ENCODE results near the gene GGPS1.

DNA sequence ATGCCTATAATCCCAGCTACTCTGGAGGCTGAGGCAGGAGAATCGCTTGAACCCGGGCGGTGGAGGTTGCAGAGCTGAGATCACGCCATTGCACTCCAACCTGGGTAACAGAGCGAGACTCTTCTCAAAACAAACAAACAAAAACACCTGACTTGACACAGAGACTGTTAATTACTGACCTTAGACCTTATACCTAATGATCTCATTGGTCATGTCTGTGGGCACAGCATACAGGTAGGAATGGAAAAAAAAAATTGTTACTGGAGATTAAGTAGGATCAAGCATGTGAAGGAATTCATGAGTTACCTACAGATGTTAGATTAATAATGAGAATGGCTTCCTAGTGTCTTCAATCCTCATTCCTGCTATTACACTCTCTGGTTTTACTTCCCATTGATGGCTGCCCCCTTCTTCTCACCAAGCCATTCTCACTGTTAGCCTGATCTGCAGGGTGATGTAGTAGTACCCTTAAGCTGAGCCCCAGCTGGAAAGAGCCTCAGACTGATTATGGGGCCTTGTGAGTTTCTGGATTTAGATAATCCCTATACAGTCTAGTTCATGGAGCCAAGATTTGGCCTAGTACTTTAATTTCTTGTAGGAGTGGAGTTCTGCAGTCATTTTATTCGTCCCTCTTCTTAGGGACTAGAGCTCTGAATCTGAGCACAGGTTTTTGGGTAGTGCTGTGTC, 47.7 kb downstream of the GGPS1 start:
- TF ChIP-seq TAF1 (IDR thresholded peaks at IDR 0.05; ENCODE audit: low read depth) (no peak), EP300 (IDR thresholded peaks at IDR 0.05; ENCODE audit: borderline replicate concordance) (no peak), RAD21 (IDR thresholded peaks at IDR 0.05; ENCODE audit: low read depth) (no peak)

Measured in Ishikawa (cell line).